HepG2 (cell line): ENCODE data around the gene SLC25A48. TPM values are rescaled to one million over a fixed set of nuclear protein-coding genes. Genes with fewer than 3 reads are reported as not detected.

Experiments
- HNF4G ChIP-seq, 2 experiments: sonication (generic) in 1 of 2; formaldehyde crosslinking in 1 of 2; IDR thresholded peaks; 2 replicates each; pipeline versions ENCODE4 v1.4.0 to v1.6.1; 2011 to 2020; ENCODE audit warnings: borderline replicate concordance in 2 of 2, low read depth in 2 of 2, mild to moderate bottlenecking in 2 of 2, low read length in 1 of 2, missing genetic modification reagents in 1 of 2, moderate library complexity in 1 of 2
- IKZF1 ChIP-seq: fragments of 450-650 bp; IDR thresholded peaks from 2 replicates; pipeline ENCODE4 v1.7.1; 2016
- TOE1 ChIP-seq: sonication (generic); formaldehyde crosslinking; IDR thresholded peaks from 2 replicates; pipeline ENCODE4 v1.4.0; 2020; ENCODE audit warnings: mild to moderate bottlenecking, missing genetic modification reagents
- TRIM24 ChIP-seq: sonication (generic); formaldehyde crosslinking; IDR thresholded peaks from 2 replicates; pipeline ENCODE4 v1.8.0; 2022; ENCODE audit warnings: mild to moderate bottlenecking, missing genetic modification reagents
- ZBTB1 ChIP-seq: sonication (generic); formaldehyde crosslinking; IDR thresholded peaks from 2 replicates; pipeline ENCODE4 v1.4.0; 2020; ENCODE audit warnings: missing genetic modification reagents, borderline replicate concordance
- ZNF136 ChIP-seq: sonication (generic); formaldehyde crosslinking; IDR thresholded peaks from 2 replicates; pipeline ENCODE4 v1.8.1; 2022; ENCODE audit warnings: low read depth, mild to moderate bottlenecking, moderate library complexity, missing genetic modification reagents
- ZNF530 ChIP-seq: sonication (generic); formaldehyde crosslinking; IDR thresholded peaks from 2 replicates; pipeline ENCODE4 v1.5.0; 2020; ENCODE audit warnings: low read depth, mild to moderate bottlenecking, missing genetic modification reagents
- ZNF547 ChIP-seq: sonication (generic); formaldehyde crosslinking; IDR thresholded peaks from 2 replicates; pipeline ENCODE4 v1.5.1; 2020; ENCODE audit warnings: mild to moderate bottlenecking, missing genetic modification reagents
- ZNF720 ChIP-seq: sonication (generic); formaldehyde crosslinking; IDR thresholded peaks from 2 replicates; pipeline ENCODE4 v1.4.0; 2020; ENCODE audit warnings: missing genetic modification reagents
- ZNF747 ChIP-seq: sonication (generic); formaldehyde crosslinking; IDR thresholded peaks from 2 replicates; pipeline ENCODE4 v1.8.1; 2023; ENCODE audit warnings: missing genetic modification reagents, mild to moderate bottlenecking, borderline replicate concordance
- ZNF761 ChIP-seq: sonication (generic); formaldehyde crosslinking; conservative IDR thresholded peaks from 2 replicates; pipeline ENCODE4 v1.4.0; 2020; ENCODE audit warnings: mild to moderate bottlenecking, missing genetic modification reagents
- ZNF772 ChIP-seq: sonication (generic); formaldehyde crosslinking; IDR thresholded peaks from 2 replicates; pipeline ENCODE4 v1.5.0; 2020; ENCODE audit warnings: mild to moderate bottlenecking, missing genetic modification reagents
- ZSCAN21 ChIP-seq: sonication (generic); formaldehyde crosslinking; IDR thresholded peaks from 2 replicates; pipeline ENCODE4 v1.8.0; 2022; ENCODE audit warnings: mild to moderate bottlenecking, missing genetic modification reagents, moderate library complexity, borderline replicate concordance
- polyA plus RNA-seq, 8 experiments: library from polyadenylated mRNA; depleted of rRNA in 3 of 8; stranded (reverse) in 7 of 8; unstranded in 1 of 8; fragments of >200 nt; fragmentation: Illumina TruSeq in 4 of 8; extraction: Trizol in 4 of 8; gene quantifications; 2 replicates each; pipeline versions ENCODE4 v1.2.1 to v1.2.3, GENCODE V29; 2011 to 2016; ENCODE audit warnings: low read depth in 4 of 8, missing spikeins in 1 of 8, mixed read lengths in 1 of 8; ENCODE audit not compliant: insufficient read depth in 1 of 8
- total RNA-seq, 5 experiments: library from RNA; depleted of rRNA; stranded (reverse); fragments of >200 nt; fragmentation: Illumina TruSeq; extraction: Trizol; gene quantifications; 2 replicates each; pipeline ENCODE4 v1.2.3, GENCODE V29; 2016; ENCODE audit warnings: low read depth in 1 of 5
- TF ChIP-seq, protein P1 (sequence below): sonication (generic); formaldehyde crosslinking; IDR thresholded peaks from 2 replicates; pipeline ENCODE4 v1.8.1; 2023; ENCODE audit warnings: mild to moderate bottlenecking, moderate library complexity, missing genetic modification reagents
- TF ChIP-seq, protein P2 (sequence below): IDR thresholded peaks from 2 replicates; pipeline ENCODE4 v1.6.1; 2016; ENCODE audit warnings: mild to moderate bottlenecking, missing biosample characterization, missing genetic modification reagents
- TF ChIP-seq, protein P3 (sequence below): sonication (generic); formaldehyde crosslinking; IDR thresholded peaks from 2 replicates; pipeline ENCODE4 v1.8.0; 2022; ENCODE audit warnings: mild to moderate bottlenecking, missing genetic modification reagents
- TF ChIP-seq, protein P4 (sequence below): sonication (generic); formaldehyde crosslinking; IDR thresholded peaks from 2 replicates; pipeline ENCODE4 v1.5.0; 2020; ENCODE audit warnings: missing genetic modification reagents
- TF ChIP-seq, protein P5 (sequence below): sonication (generic); formaldehyde crosslinking; IDR thresholded peaks from 2 replicates; pipeline ENCODE4 v1.4.0; 2020; ENCODE audit warnings: missing genetic modification reagents
- TF ChIP-seq, protein P6 (sequence below): IDR thresholded peaks from 2 replicates; pipeline ENCODE4 v1.6.1; 2016; ENCODE audit warnings: missing compliant biosample characterization, missing genetic modification reagents, borderline replicate concordance
- TF ChIP-seq, protein P7 (sequence below): sonication (generic); formaldehyde crosslinking; IDR thresholded peaks from 2 replicates; pipeline ENCODE4 v1.4.0; 2020; ENCODE audit warnings: missing genetic modification reagents

The SLC25A48 gene
- total and polyA plus RNA-seq, 2 of the 13 experiments (the other 11 are each of a cell fraction or from before 2014, with no cell fraction given): 0.17 to 4.5 TPM

DNA sequence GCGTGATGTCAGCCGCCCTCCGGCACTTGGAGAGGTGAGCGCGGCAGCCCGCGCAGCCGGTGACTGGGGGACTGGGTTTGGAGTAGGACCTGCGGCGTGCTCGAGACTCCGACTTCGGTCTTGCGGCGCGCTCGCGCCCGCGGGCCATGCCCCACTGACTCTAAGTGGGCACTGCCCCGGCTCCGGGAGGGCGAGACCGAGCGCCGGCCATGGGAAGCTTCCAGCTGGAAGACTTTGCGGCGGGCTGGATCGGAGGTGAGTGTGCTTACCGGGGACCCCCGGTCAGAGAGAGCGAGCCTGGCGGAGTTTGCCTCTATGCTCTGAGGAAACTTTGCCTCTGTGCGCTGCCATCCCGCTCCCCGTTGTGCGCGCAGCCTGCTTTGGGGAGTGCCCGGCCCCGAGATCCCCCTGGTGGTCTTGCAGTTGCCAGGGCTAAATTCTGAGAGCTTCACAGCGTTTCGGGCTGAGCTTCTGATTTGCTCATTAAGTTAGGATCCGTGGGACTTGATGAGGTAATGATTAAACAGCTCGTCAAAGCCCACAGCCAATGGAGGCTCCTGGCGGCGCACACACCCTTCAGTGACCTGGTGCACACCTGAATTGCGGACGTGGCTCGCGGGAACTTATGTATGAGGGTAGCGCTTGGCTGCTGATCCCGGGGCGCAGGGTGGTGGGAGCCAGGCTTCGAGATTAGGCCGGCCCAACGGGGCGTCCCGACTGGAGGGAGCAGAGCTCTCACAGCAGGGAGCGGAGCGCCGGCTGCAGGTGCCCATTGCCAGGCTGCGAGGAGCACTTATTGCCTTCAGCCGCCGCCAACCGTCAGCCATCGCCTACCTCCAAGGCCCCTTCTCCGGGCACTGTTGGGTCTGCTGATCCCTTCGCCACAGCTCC is at the start of gene SLC25A48 (continued):
- TF ChIP-seq ZNF530 (CRISPR knock-in tag) (no peak), IKZF1 (no peak), TOE1 (CRISPR knock-in tag) (no peak), ZBTB1 (no peak), ZNF136 (CRISPR knock-in tag) (no peak), ZNF761 (CRISPR knock-in tag) (0 out of 2 replicates have a peak, but pooled peaks have one; percentile 45), HNF4G (IDR thresholded peaks at IDR 0.05; ENCODE audit: borderline replicate concordance, low read depth, low read length) (no peak), HNF4G (CRISPR knock-in tag; IDR thresholded peaks at IDR 0.05; ENCODE audit: borderline replicate concordance, low read depth) (no peak), TRIM24 (CRISPR knock-in tag) (no peak), ZNF720 (CRISPR knock-in tag) (no peak), ZNF747 (CRISPR knock-in tag) (no peak), ZSCAN21 (peak; percentile 67; the same call in 1 of the 2 replicates), ZNF772 (CRISPR knock-in tag) (no peak), ZNF547 (no peak)
- TF ChIP-seq, protein P1, sequence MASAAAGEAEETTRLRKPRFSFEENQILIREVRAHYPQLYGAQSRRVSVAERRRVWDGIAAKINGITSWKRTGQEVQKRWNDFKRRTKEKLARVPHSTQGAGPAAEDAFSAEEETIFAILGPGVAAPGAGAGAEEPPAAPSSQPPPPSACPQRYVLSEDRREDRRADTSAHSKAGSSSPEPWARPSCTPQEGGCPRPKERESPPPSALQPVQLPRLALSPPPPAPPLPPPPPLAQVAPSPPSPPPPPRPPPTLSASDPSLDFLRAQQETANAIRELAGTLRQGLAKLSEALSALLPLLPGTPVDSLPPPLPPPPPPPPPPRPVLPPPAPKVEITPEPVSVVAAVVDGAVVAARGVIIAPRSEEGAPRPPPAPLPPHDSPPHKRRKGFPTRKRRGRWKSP (CRISPR knock-in tag): no peak
- TF ChIP-seq, protein P2, sequence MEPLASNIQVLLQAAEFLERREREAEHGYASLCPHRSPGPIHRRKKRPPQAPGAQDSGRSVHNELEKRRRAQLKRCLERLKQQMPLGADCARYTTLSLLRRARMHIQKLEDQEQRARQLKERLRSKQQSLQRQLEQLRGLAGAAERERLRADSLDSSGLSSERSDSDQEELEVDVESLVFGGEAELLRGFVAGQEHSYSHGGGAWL (CRISPR knock-in tag): no peak
- TF ChIP-seq, protein P3, sequence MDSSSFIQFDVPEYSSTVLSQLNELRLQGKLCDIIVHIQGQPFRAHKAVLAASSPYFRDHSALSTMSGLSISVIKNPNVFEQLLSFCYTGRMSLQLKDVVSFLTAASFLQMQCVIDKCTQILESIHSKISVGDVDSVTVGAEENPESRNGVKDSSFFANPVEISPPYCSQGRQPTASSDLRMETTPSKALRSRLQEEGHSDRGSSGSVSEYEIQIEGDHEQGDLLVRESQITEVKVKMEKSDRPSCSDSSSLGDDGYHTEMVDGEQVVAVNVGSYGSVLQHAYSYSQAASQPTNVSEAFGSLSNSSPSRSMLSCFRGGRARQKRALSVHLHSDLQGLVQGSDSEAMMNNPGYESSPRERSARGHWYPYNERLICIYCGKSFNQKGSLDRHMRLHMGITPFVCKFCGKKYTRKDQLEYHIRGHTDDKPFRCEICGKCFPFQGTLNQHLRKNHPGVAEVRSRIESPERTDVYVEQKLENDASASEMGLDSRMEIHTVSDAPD (CRISPR knock-in tag): no peak
- TF ChIP-seq, protein P4, sequence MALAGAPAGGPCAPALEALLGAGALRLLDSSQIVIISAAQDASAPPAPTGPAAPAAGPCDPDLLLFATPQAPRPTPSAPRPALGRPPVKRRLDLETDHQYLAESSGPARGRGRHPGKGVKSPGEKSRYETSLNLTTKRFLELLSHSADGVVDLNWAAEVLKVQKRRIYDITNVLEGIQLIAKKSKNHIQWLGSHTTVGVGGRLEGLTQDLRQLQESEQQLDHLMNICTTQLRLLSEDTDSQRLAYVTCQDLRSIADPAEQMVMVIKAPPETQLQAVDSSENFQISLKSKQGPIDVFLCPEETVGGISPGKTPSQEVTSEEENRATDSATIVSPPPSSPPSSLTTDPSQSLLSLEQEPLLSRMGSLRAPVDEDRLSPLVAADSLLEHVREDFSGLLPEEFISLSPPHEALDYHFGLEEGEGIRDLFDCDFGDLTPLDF (CRISPR knock-in tag): 0 out of 2 replicates have a peak, but pooled peaks have one; percentile 50
- TF ChIP-seq, protein P5, sequence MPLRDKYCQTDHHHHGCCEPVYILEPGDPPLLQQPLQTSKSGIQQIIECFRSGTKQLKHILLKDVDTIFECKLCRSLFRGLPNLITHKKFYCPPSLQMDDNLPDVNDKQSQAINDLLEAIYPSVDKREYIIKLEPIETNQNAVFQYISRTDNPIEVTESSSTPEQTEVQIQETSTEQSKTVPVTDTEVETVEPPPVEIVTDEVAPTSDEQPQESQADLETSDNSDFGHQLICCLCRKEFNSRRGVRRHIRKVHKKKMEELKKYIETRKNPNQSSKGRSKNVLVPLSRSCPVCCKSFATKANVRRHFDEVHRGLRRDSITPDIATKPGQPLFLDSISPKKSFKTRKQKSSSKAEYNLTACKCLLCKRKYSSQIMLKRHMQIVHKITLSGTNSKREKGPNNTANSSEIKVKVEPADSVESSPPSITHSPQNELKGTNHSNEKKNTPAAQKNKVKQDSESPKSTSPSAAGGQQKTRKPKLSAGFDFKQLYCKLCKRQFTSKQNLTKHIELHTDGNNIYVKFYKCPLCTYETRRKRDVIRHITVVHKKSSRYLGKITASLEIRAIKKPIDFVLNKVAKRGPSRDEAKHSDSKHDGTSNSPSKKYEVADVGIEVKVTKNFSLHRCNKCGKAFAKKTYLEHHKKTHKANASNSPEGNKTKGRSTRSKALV (CRISPR knock-in tag): peak; percentile 98
- TF ChIP-seq, protein P6, sequence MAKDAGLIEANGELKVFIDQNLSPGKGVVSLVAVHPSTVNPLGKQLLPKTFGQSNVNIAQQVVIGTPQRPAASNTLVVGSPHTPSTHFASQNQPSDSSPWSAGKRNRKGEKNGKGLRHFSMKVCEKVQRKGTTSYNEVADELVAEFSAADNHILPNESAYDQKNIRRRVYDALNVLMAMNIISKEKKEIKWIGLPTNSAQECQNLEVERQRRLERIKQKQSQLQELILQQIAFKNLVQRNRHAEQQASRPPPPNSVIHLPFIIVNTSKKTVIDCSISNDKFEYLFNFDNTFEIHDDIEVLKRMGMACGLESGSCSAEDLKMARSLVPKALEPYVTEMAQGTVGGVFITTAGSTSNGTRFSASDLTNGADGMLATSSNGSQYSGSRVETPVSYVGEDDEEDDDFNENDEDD (CRISPR knock-in tag): no peak
- TF ChIP-seq, protein P7, sequence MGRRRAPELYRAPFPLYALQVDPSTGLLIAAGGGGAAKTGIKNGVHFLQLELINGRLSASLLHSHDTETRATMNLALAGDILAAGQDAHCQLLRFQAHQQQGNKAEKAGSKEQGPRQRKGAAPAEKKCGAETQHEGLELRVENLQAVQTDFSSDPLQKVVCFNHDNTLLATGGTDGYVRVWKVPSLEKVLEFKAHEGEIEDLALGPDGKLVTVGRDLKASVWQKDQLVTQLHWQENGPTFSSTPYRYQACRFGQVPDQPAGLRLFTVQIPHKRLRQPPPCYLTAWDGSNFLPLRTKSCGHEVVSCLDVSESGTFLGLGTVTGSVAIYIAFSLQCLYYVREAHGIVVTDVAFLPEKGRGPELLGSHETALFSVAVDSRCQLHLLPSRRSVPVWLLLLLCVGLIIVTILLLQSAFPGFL: no peak
